Measurements from ENCODE around the gene FAM72D. TPM values are rescaled to one million over a fixed set of nuclear protein-coding genes. Genes with fewer than 3 reads are reported as not detected.
"Not testable (repeated sequence)": the region's sequence is repeated elsewhere in the genome, so short reads cannot be mapped to it uniquely, and the experiment has no call there.

Gene FAM72D
- total and polyA plus RNA-seq, 7 experiments from 2014 or later: 4.9 TPM; not detected in 6

DNA sequence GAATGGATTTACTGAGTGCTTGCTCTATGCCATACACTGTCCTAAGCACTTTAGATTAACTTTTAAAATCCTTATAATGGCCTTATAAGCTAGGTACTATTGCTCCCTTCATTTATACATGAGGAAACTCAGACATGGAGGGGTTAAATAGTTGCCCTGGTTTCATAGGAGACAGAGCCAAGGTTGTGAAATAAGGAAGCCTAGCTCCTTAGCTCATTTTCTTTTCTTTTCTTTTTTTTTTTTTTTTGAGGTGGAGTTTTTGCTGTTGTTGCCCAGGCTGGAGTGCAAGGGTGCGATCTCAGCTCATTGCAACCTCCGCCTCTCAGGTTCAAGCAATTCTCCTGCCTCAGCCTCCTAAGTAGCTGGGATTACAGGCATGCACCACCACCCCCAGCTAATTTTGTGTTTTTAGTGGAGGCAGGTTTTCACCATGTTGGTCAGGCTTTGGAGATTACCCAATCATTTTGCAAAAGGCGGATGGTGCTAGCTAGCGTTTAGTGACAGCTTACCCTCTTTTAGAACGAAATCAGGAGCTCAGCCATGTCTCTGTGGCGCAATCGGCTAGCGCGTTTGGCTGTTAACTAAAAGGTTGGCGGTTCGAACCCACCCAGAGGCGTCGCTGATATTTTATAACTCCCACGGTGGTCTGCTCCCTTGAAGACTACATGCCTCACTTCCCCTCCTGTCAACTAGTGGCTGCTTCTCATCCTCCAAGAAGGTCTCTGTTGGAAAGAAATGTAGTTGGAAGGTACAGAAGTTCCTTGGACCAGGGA is 33.1 kb downstream of the FAM72D start:
- H3K4me3 Mint-ChIP-seq; H3K4me3 ChIP-seq (ENCODE audit: low read length); H3K9me3 ChIP-seq (ENCODE audit: control insufficient read depth in 2 of 3, low read length in 3 of 3); H3K27ac Mint-ChIP-seq; H3K27me3 Mint-ChIP-seq; ATAC-seq; H3K36me3 ChIP-seq (ENCODE audit: control insufficient read depth in 2 of 3, insufficient read depth in 3 of 3, low read length in 3 of 3); POLR2A ChIA-PET; H3K9me3 Mint-ChIP-seq; H3K27me3 ChIP-seq (ENCODE audit: control insufficient read depth in 2 of 2, insufficient read depth in 2 of 2, low read length in 2 of 2); H3K4me1 ChIP-seq (ENCODE audit: control insufficient read depth in 2 of 2, insufficient read depth in 2 of 2, low read length in 2 of 2); intact Hi-C loops (cut with micrococcal nuclease); DNase-seq; H3K27ac ChIP-seq (ENCODE audit: low read depth, low read length); CTCF ChIA-PET; H3K36me3 Mint-ChIP-seq; H3K4me1 Mint-ChIP-seq: not testable (repeated sequence)

DNA sequence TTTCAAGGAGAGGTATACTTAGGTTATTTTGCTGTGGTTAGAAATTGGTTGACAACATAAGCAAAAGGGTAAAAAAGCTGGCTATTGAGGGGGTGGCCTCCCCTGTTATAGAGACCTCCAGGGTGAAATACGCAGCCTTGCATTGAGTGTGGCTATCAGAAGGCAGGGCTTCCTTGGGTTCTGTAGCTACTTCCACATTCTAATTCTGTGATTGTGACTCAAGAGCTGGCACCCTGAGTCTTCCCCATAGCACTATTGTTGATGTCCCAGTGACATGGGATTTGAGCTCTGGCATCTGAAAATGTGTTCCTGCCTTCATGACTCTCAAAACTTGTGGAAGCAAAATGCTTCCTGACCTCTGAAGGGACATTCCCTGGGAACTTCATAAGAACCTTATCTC is 38.7 kb downstream of the FAM72D start:
- H3K4me3 Mint-ChIP-seq; H3K27me3 ChIP-seq (ENCODE audit: control insufficient read depth in 2 of 2, insufficient read depth in 2 of 2, low read length in 2 of 2); H3K4me1 Mint-ChIP-seq; H3K9me3 Mint-ChIP-seq; H3K27ac Mint-ChIP-seq; intact Hi-C loops (cut with micrococcal nuclease); H3K36me3 ChIP-seq (ENCODE audit: control insufficient read depth in 2 of 3, insufficient read depth in 3 of 3, low read length in 3 of 3); POLR2A ChIA-PET; H3K36me3 Mint-ChIP-seq; H3K27me3 Mint-ChIP-seq; H3K4me1 ChIP-seq (ENCODE audit: control insufficient read depth in 2 of 2, insufficient read depth in 2 of 2, low read length in 2 of 2); H3K9me3 ChIP-seq (ENCODE audit: control insufficient read depth in 2 of 3, low read length in 3 of 3); CTCF ChIA-PET; H3K27ac ChIP-seq (ENCODE audit: low read depth, low read length); H3K4me3 ChIP-seq (ENCODE audit: low read length); DNase-seq: not testable (repeated sequence)
- ATAC-seq: peak; percentile 61

DNA sequence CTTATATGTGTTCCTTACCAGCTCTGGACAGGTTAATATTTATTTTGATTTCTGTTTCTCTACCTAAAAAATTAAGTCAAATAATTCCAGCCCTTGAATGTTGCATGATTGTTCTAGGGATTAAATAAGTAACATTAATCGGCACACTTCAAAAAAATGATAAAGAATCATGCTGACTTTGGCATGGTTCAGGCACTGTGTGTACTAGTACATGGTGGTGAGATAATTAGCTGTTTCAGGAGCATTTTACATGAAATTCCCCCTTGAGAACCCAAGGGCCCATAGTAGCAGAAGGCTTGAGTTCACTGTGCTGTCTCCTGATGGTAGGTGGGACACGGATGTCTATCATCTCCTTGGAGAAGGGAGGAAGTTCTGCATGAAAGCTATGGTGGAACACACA is 44.8 kb downstream of the FAM72D start:
- not testable (repeated sequence) for H3K36me3 ChIP-seq (ENCODE audit: control insufficient read depth in 2 of 3, insufficient read depth in 3 of 3, low read length in 3 of 3); H3K9me3 Mint-ChIP-seq

GRCh38 chr1:145144264-145144913 is 48.6 kb downstream of the FAM72D start:
- H3K4me3 ChIP-seq (ENCODE audit: low read length); H3K27ac Mint-ChIP-seq; H3K27ac ChIP-seq (ENCODE audit: low read depth, low read length); H3K36me3 Mint-ChIP-seq; POLR2A ChIA-PET; CTCF ChIA-PET; H3K4me3 Mint-ChIP-seq; H3K27me3 Mint-ChIP-seq; H3K4me1 ChIP-seq (ENCODE audit: control insufficient read depth in 2 of 2, insufficient read depth in 2 of 2, low read length in 2 of 2); H3K9me3 ChIP-seq (ENCODE audit: control insufficient read depth in 2 of 3, low read length in 3 of 3); H3K27me3 ChIP-seq (ENCODE audit: control insufficient read depth in 2 of 2, insufficient read depth in 2 of 2, low read length in 2 of 2); H3K4me1 Mint-ChIP-seq; intact Hi-C loops (cut with micrococcal nuclease); H3K9me3 Mint-ChIP-seq; H3K36me3 ChIP-seq (ENCODE audit: control insufficient read depth in 2 of 3, insufficient read depth in 3 of 3, low read length in 3 of 3); ATAC-seq; DNase-seq: not testable (repeated sequence)

More for the DNA sequence above, 44.8 kb downstream of the FAM72D start:
- POLR2A ChIA-PET; H3K4me1 ChIP-seq (ENCODE audit: control insufficient read depth in 2 of 2, insufficient read depth in 2 of 2, low read length in 2 of 2); H3K27me3 Mint-ChIP-seq; H3K4me3 ChIP-seq (ENCODE audit: low read length); H3K4me3 Mint-ChIP-seq; H3K4me1 Mint-ChIP-seq; H3K27ac ChIP-seq (ENCODE audit: low read depth, low read length); ATAC-seq; DNase-seq; H3K27me3 ChIP-seq (ENCODE audit: control insufficient read depth in 2 of 2, insufficient read depth in 2 of 2, low read length in 2 of 2); H3K36me3 Mint-ChIP-seq; H3K27ac Mint-ChIP-seq; intact Hi-C loops (cut with micrococcal nuclease); CTCF ChIA-PET; H3K9me3 ChIP-seq (ENCODE audit: control insufficient read depth in 2 of 3, low read length in 3 of 3): not testable (repeated sequence)

DNA sequence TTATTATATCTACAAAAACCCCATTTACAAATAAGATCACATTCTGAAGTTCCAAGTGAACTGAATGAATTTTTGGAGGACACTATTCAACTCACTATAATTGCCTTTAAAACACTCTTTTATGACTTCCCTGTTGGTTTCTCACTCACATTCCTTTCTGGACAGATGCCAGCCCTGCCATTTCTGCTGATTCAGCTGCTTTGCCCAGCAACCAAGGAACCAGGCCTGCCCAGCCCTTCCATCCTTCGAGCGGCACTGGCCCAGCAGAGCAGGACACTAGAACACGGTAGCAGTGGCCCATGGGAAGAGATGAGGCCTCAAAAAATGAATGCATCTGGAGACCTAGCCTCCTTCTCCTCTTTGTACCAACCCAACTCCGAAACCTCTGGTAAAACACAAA is 50.5 kb downstream of the FAM72D start:
- intact Hi-C loops (cut with micrococcal nuclease); H3K4me1 Mint-ChIP-seq; H3K36me3 Mint-ChIP-seq; CTCF ChIA-PET; H3K36me3 ChIP-seq (ENCODE audit: control insufficient read depth in 2 of 3, insufficient read depth in 3 of 3, low read length in 3 of 3); H3K4me3 ChIP-seq (ENCODE audit: low read length); H3K9me3 Mint-ChIP-seq; H3K27ac ChIP-seq (ENCODE audit: low read depth, low read length); H3K27ac Mint-ChIP-seq; H3K27me3 ChIP-seq (ENCODE audit: control insufficient read depth in 2 of 2, insufficient read depth in 2 of 2, low read length in 2 of 2); POLR2A ChIA-PET; H3K27me3 Mint-ChIP-seq; ATAC-seq; H3K9me3 ChIP-seq (ENCODE audit: control insufficient read depth in 2 of 3, low read length in 3 of 3); DNase-seq; H3K4me3 Mint-ChIP-seq; H3K4me1 ChIP-seq (ENCODE audit: control insufficient read depth in 2 of 2, insufficient read depth in 2 of 2, low read length in 2 of 2): not testable (repeated sequence)

- H3K27me3 ChIP-seq (ENCODE audit: control insufficient read depth in 2 of 2, insufficient read depth in 2 of 2, low read length in 2 of 2); ATAC-seq; H3K9me3 Mint-ChIP-seq; H3K4me3 Mint-ChIP-seq; H3K27ac Mint-ChIP-seq; H3K9me3 ChIP-seq (ENCODE audit: control insufficient read depth in 2 of 3, low read length in 3 of 3); H3K4me3 ChIP-seq (ENCODE audit: low read length); intact Hi-C loops (cut with micrococcal nuclease); DNase-seq; POLR2A ChIA-PET; H3K4me1 Mint-ChIP-seq; H3K36me3 ChIP-seq (ENCODE audit: control insufficient read depth in 2 of 3, insufficient read depth in 3 of 3, low read length in 3 of 3); H3K27me3 Mint-ChIP-seq; H3K4me1 ChIP-seq (ENCODE audit: control insufficient read depth in 2 of 2, insufficient read depth in 2 of 2, low read length in 2 of 2); CTCF ChIA-PET; H3K36me3 Mint-ChIP-seq; H3K27ac ChIP-seq (ENCODE audit: low read depth, low read length): not testable (repeated sequence)
Measured at GRCh38 chr1:145147172-145147571, 51.4 kb downstream of the FAM72D start.

DNA sequence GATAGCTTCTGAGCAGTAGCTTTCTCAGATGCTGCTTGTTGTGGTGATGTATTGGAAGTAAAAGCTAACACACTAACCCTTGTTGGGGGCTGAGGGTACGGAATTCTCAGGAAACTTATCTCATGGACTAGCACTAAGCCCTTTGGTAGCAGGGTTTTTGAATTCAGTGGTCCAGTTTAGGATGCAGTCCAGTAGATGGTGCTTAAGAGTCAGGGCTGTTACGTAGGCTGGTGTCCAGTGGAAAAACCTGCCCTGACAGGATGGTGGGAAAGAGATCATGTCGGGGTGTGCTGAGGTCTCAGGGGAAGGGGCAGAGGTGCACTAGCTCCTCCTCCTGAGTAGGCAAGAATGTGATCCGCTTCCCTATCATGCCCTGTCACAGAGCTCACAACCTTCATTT is 59.6 kb downstream of the FAM72D start:
- H3K4me3 ChIP-seq (ENCODE audit: low read length); CTCF ChIA-PET; H3K27ac ChIP-seq (ENCODE audit: low read depth, low read length); H3K9me3 ChIP-seq (ENCODE audit: control insufficient read depth in 2 of 3, low read length in 3 of 3); ATAC-seq; POLR2A ChIA-PET; DNase-seq; intact Hi-C loops (cut with micrococcal nuclease); H3K27me3 ChIP-seq (ENCODE audit: control insufficient read depth in 2 of 2, insufficient read depth in 2 of 2, low read length in 2 of 2); H3K36me3 ChIP-seq (ENCODE audit: control insufficient read depth in 2 of 3, insufficient read depth in 3 of 3, low read length in 3 of 3); H3K27ac Mint-ChIP-seq; H3K4me3 Mint-ChIP-seq; H3K4me1 Mint-ChIP-seq; H3K4me1 ChIP-seq (ENCODE audit: control insufficient read depth in 2 of 2, insufficient read depth in 2 of 2, low read length in 2 of 2); H3K27me3 Mint-ChIP-seq; H3K9me3 Mint-ChIP-seq; H3K36me3 Mint-ChIP-seq: not testable (repeated sequence)

Data from naive thymus-derived CD4-positive, alpha-beta T cell (primary cell).